DMS153 treated with DMSO at 0.1 percent for 48 hours (cell line): ENCODE data around the gene SPTBN2.

ENCODE experiments used
- DNase-seq: peaks from one replicate; lab custom pipeline; 2025; ENCODE audit not compliant: unreplicated experiment; lab: John Stamatoyannopoulos, UW

SPTBN2 gene

DNA sequence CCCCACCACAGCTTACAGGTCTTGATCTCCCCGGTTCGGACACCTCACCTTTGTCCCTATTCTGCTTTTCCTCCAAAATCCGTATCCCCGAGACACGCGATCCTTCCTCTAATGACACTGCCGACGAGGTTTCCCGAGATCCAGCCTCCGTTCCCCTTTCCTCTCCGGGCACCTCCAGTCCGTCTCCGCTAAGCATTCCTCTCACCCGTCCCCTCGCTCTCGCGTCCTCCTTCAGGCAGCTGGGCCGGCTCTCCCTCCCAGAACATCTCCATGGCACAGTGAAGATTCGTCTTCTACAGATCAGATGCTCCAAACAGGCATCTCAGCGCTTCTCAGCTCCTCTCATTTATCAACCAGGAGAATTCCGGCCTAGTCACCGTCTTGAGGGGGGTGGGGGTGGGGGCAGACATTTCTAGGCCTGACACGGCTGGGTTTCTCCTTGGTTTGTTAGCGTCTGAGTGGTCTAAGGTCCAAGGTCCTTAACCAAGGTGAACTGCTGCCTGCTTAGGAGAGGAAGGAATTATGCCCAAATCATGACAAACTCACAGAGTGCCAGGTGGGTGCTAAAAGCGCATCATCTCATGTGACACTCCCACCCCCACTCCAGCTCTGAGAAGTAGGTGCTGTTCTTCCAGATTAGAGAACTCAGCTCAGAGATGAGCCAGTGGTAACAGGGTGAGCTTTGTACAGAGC lies at the start of gene SPTBN2:
Gene SPTBN2 (minus strand): TSS at position 524 of the 693 bp plus-strand sequence. CDS start 7,976 bp downstream, outside the sequence.
- no peak for DNase-seq

GRCh38 chr11:66768818-66769217 lies 39.8 kb upstream of the SPTBN2 start:
- DNase-seq = no peak

DNA sequence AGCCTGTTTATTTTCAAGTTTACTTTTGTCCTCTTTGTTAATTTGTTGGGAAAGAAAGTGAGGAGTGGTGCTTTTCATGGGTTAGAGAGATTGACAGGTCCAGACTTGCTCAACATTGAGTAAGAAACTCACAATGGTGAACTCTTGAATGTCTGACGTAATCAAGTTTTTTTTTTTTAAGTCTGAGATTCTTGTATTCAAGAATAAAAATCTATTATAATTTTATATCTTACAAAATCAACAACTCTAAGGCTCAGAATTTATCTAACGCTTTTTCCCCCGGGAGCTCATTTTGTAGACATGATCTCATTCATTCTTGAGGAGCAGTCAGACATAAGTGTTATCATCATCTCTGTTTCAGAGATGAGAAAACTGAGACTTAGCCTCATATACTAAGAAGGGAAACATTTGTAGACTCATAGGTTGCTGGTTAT lies 39.1 kb upstream of the SPTBN2 start:
- no peak for DNase-seq

- no peak for DNase-seq
Measured at GRCh38 chr11:66767666-66768065, 38.6 kb upstream of the SPTBN2 start.

DNA sequence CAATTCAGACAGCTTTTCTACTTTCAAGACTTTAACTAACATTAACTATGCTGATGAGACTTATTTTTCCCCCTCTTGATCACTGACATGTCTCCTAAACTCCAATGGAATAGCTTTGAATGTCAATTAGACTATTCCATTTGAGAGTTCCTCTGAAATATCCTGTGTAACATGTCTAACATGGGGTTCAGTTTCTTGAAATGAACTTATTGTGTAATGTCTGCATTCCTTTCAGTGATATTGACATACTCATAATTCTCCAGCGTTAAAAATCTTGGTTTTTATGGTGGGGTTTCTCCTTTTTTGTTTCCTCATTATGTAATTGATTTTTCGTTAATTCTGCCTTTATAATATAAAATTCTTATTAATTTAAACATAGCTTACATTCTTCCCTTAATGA lies 37.7 kb upstream of the SPTBN2 start:
- no peak for DNase-seq

- DNase-seq = no peak
Measured at GRCh38 chr11:66762088-66762487, 33.1 kb upstream of the SPTBN2 start.

- DNase-seq = no peak
Measured at GRCh38 chr11:66752148-66752547, 23.1 kb upstream of the SPTBN2 start.

DNA sequence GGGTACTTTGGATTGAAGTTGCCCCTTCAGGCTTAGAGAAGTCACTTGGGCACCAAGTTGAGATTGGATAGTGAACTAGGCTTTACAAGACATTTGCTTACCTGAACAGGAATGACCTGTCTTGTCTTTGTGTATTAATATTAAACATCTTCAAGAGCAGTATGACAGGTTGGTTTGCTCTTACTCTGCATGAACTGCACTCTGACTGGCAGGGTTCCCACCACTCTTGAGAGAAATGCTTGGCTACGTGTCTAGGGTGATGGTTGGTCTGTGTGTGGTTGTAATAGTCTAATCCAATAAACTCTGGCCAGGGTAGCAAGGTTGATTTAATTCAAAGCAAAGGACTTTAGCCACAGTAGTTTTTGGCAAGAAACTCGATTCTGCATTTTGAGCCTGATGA lies 20.1 kb upstream of the SPTBN2 start:
- DNase-seq = no peak

DNA sequence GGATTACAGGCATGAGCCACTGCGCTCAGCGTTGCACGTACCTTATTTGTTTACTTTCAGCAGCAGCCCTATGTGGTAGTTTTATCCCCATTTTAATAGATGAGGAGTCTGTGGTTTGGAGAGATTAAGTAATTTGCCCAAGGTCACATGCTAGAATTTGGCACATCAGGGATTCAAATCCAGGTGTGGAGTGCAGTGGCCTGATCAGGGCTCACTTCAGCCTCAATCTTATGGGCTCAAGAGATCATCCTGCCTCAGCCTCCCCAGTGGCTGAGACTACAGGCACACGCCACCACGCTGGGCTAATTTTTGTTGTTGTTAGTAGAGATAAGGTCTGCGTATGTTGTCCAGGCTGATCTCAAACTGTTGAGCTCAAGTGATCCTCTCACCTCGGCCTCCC lies 18.5 kb upstream of the SPTBN2 start:
- no peak for DNase-seq

- peak; percentile 42 for DNase-seq
Measured at GRCh38 chr11:66745356-66746235, 16.6 kb upstream of the SPTBN2 start.

DNA sequence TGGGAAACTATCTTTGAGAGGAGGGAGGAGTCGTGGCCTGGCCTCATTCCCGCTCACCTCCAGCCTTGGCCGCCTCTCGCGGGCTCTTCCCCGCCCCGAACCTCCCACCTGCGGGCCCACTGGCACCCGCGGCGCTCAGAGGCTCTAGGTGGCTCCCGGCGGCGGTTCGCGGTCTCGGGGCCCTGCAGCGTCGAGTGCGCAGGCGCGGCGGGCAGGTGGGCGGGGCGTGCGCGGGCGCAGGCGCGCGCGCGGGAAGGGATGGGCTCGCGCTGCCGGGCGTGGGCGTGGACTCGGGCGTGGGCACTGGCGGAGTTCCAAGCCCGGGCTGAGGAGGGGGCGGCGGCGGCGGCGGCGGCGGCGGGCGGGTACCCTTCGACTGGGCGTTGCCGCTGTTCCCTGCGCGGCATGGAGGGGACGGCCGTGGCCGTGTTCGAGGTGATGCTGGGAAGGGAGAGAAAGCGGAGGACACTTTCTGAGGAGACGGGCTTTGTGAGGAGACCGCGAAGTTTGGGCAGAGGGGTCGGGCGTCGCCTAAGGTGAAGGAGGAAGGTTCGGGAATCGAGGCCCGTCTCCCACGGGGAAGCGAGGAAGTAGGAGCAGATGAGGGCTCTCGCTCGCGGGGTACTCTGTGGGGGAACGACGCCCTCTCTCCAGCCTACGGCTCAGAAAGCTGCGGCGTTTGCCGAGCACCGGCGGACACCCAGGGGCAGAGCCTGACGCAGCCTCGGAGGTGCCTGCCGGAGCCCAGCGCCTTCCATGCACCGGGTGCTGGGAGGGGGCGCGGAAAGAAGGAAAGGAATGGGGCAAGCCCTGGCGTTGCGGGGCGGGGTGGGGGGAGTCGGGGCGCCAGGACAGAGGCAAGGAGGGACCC lies 15.7 kb upstream of the SPTBN2 start:
- DNase-seq = peak; percentile 58

- no peak for DNase-seq
Measured at GRCh38 chr11:66743271-66743968, 14.4 kb upstream of the SPTBN2 start.

DNA sequence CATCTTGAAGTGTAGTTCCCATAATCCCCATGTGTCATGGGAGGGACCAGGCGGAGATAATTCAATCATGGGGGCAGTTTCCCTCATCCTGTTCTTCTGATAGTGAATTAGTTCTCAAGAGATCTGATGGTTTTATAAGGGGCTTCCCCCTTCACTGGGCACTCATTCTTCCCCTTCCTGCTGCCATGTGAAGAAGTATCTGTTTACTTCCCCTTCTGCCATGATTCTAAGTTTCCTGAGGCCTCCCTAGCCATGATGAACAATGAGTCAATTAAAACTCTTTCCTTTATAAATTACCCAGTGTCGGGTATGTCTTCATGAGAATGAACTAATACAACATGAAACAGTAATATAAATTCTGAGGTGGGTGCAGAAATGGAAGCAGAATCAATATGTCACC lies 12.1 kb upstream of the SPTBN2 start:
- no peak for DNase-seq

DNA sequence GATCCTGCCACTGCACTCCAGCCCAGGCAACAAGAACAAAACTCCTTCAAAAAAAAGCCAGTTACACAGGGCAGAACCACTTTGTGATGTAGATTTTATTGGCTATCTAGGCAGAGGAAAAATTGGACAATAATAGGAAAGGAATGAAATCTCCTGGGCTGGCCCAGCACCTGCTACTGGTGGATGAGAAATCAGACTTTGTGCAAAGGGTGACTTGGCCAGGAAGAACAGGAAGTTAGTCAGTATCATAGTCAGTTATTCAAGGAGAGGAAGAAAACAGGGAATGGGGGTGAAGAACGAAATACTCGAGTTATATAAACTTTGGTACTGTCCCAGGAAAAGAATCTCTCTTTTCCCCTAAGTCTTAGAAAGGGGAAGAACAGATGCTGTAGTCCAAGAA lies 11.0 kb upstream of the SPTBN2 start:
- no peak for DNase-seq

GRCh38 chr11:66734215-66734614 lies 5.2 kb upstream of the SPTBN2 start:
- DNase-seq = no peak

GRCh38 chr11:66729447-66729846 lies 431 bp upstream of the SPTBN2 start:
- DNase-seq = no peak

- DNase-seq = no peak
Measured at GRCh38 chr11:66728038-66728692, 851 bp downstream of the SPTBN2 start.

DNA sequence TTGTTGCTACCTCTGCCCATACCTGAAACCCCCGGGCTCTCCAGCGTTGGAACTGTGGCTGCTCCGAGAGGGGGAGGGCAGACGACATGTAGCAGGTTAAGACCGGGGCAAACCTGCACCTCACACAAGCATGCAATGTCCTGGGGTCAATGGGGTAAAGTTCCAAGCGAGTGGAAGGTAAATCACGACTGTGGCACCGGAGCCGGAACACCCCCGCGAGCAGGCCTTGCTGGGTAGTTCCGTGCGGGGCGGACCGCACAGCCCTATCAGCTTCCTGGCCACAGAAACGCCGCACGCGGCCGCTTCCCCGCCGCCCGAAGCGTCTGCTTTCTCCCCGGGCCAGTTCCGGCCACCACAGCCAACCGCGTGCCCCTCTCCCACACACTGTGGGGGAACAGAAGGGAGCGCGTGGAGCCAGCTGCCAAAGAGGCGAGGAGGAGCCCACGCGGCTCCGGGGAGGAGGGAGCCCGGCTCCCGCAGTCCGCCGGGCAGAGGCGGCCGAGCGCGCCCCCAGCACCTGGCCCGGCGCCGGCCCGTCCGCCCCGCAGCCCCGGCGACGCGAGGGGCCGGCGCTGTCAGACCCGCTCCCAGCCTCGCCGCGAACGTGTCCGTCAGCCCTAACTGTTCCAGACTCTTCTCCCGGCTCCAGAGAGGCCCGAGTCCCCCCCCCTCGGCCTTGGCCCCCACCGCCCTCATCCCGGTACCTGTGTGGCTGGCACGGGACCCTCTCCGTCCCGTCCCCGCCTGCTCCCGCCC lies 1.6 kb downstream of the SPTBN2 start:
- peak; percentile 24 for DNase-seq

GRCh38 chr11:66725647-66726046 lies 3.4 kb downstream of the SPTBN2 start:
- DNase-seq = no peak
